Caki2 (cell line): Measurements from ENCODE around the gene EAF1. TPM values are rescaled to one million over a fixed set of nuclear protein-coding genes. Genes with fewer than 3 reads are reported as not detected.
"Not testable (repeated sequence)": the region's sequence is repeated elsewhere in the genome, so short reads cannot be mapped to it uniquely, and the experiment has no call there.

ENCODE experiments used
- DNase-seq: peaks from one replicate; pipeline ENCODE4 v3.0.0-alpha.2; 2015; ENCODE audit warnings: low read depth
- in situ Hi-C: cut with HindIII; loops from 2 replicates; pipeline ENCODE4 v1.10.0; 2016; ENCODE audit warnings: low sequenced_read_pairs, low pct_unique_long_range_greater_than_20kb, mixed read lengths
- total RNA-seq: library from RNA; depleted of rRNA; stranded (reverse); fragments of >200 nt; shearing (Covaris generic); gene quantifications from 2 replicates; pipeline ENCODE4 v1.2.3, GENCODE V29; 2014; ENCODE audit warnings: low replicate concordance

Gene EAF1
- total RNA-seq, 1 experiment from 2014 or later: 8.1 TPM

DNA sequence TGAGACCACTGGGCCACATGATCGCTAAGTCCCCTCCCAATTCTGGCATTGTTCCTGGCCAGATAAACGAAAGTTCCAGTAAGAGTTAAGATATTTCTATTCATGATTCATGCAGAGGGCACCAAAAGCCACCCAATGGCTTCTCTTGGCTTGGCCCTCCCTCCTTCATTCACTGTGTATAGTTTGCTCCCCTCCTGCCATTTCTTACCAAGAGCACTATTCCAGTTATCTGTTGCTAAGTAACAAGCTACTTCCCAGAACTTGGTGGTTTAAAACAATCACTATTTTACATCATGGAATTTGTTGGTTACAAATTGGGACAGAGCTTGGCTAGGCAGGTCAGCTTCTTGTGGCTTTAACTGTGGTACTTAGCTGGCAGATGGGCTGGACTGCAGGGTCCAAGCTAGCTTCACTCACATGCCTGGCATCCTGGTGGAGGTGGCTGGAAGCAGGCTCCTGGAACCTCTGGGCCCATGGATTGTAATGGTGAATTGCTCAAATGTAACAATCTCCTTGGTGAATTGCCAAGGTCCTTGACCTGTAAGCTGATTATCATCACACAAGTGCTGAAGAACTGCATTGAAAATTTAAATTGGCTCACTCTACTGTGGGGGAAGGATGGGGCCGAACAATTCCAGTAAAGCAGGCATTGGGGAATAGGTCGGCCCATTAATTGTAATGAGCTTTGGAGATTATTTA is 16.6 kb downstream of the EAF1 start:
- in situ Hi-C loops: no loop called here
- no peak for DNase-seq

DNA sequence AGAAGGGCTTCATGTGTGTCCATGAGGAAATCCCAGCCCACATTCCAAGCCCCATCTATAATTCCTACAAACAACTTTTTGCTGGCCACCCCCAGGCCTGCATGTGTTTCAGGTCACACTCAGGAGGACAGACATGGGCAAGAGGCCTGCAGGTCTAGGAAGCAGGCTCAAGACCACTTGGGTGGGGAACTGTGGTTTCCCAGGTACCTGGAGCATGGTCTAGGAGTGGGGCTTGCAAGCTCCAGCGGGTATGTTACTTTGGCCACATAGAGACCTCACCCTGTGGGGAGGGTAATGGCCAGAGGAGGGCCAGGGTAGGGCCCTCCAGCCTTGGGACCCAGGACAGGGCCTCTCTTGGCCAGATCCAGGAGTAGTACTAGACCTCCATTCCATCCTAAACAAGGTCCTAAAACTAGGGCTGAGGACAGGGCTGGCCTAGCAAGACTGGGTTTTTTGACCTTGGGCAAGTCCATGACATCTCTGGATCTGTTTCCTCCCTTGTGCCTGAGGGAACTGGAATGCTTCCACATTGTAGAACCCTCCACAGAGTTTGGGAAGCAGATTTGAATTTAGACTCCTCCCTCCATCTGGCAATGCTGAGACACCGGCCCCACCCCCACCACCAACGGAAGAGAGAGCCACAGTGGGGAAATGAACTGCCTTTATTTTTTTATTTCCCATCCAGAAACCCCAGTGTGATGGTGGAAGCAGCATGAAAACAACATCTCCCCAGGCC is 22.3 kb downstream of the EAF1 start:
- no peak for DNase-seq
- in situ Hi-C loops: no loop called here

DNA sequence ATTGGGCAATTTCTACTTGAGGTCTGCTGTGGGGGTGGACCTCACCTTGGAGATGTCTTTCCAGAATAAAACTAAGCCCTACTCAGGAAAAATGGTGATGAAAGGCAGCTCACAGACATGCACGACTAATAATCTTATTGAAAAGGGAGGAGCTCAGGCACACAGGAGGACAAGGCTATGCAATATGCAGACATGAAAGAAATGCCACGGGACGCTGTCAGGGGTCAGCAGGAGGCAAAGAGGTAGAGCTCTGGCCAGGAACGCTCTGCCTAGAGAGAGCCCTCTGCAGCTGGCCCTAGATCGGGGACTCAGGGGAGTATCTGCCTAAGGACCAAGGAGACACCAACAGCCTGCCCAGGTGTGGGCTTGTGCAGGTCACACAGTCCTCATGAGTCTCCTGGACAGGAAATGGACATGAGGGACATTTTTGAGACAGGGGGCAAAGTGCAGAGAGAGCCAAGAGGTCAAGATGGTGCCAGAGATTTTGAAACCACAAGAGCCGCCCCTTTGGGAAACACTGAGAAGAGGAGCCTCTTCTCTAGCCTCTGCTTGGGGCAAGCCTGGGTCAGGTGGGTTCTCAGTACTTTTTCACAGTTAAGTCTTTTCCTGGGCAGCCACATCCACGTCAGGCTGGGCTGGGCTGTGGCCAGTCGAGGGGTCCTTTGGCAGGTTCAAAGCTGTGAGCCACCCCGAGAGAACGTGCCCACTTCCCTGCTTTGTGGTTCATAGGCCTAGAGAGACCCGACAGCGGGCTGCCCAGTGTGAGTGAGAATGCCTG is 23.2 kb downstream of the EAF1 start:
- DNase-seq: no peak
- in situ Hi-C loops: no loop called here

DNA sequence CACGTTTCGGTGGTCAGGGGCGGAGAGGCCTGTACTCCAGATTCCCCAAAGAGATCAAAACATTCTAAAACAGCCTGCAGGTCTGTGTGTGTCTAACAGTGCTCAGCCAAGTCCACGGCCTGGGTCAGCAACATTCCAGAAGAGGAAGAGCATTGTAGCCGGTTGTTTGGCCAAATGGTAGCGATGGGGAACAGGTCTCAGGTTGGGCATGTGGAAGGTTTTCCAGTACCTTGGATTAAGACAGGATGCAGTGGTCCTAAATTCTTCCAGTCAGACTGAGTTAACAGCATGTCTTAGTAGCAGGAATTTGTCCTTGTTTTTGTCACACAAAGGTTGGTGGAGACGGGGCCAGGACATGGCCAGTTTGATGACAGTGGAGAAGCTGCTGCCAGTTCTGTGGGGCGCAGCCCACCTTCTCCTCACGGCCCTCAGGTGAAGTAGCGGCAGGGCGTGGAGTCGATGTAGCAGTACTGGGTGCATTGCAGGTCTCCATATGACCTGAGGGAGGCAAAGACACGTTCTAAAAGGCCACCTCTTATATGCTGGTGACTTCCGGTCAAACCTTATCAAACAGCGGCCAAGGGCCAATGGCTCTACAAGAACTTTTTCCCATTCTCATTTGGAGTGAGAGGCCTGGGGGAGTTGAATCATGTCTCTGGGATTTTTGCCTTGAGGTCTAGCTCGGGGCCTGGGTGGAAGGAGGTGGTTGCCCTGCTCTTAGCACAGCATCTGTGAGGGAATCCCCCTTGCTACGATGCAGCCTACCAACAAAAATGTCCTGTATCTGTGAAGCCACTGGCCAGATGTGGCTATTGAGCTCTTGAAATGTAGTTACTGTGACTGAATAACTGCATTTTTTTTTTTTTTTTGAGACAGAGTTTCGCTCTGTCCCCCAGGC is 24.1 kb downstream of the EAF1 start:
- no peak for DNase-seq
- in situ Hi-C loops: no loop called here

- DNase-seq: no peak
- in situ Hi-C loops: no loop called here
These were observed 24.8 kb downstream of the EAF1 start for GRCh38 chr3:15452156-15452555.

GRCh38 chr3:15452961-15453360 is 25.6 kb downstream of the EAF1 start:
- in situ Hi-C loops: no loop called here

GRCh38 chr3:15453501-15453900 is 26.1 kb downstream of the EAF1 start:
- in situ Hi-C loops: no loop called here
- no peak for DNase-seq

More at GRCh38 chr3:15452961-15453360, 25.6 kb downstream of the EAF1 start:
- no peak for DNase-seq

- in situ Hi-C loops: no loop called here
- no peak for DNase-seq
These were observed 26.7 kb downstream of the EAF1 start for GRCh38 chr3:15453991-15454625.

DNA sequence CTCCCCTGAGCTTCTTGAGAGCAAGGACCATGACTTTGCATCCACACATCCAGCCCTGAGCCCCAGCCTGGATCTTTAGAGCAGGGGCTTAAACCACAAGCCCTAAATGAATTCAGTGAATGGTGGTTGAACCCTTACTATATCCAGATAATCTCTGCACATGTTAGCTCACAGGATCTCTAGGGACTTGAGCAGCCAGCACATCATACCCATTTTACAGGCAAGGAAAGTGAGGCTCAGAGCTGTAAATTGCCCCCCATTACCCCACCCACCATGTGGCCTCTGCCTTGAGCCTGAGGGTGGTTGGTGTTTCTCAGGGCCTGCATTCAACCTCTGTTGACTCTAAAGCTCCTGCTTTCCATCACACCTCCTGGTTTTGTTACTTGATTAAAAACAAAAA is 27.6 kb downstream of the EAF1 start:
- in situ Hi-C loops: no loop called here

DNA sequence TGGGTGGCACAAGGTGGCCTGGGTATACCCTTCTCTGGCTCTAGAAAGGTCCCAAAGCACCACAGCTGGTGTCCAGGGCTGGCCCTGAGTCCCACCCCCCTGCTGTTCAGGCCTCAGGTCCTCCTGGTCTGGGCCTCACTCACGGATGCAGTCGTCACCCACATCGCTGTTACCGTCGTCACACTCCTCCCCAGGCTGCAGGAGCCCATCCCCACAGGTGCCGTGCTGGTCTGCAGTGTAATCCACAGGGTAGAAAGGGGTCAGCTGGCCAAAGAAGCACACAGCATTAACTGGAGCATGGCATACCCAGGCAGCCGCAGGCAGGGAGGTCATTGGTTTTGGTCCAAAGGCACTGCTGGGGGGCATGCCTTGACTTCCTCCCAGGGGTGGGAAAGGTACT is 28.4 kb downstream of the EAF1 start:
- DNase-seq: no peak
- in situ Hi-C loops: no loop called here

More for the DNA sequence above, 27.6 kb downstream of the EAF1 start:
- no peak for DNase-seq

- in situ Hi-C loops: no loop called here
- no peak for DNase-seq
These were observed 28.9 kb downstream of the EAF1 start for GRCh38 chr3:15456321-15456720.

GRCh38 chr3:15456915-15457314 is 29.5 kb downstream of the EAF1 start:
- DNase-seq, in situ Hi-C loops: not testable (repeated sequence)

DNA sequence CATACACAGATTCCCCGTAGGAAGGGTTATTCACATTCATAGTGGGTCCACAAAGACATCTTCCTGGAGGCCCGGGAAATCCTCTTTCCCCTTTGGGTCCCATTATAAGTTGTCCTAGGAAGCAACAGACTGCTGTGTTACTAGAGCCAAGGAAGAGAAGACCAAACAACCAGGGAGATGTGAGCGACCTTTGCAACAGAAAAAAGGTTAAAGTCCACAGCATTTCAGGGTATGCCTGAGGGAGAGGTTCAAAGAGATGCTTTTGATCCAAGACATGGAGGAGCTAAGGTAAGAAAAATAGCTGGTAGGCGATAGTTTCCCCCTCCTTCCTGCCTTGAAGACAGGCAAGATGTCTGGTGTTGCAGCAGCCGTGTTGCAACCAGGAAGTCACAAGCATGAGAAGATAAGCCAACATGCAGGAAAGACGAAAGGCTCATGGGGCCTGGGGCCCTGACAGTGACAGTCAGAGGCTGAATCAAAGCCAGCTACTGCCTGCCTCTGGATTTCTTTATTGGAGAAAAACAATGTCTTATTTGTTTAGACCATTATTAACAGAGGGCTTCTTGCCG is 30.9 kb downstream of the EAF1 start:
- in situ Hi-C loops: no loop called here
- no peak for DNase-seq

DNA sequence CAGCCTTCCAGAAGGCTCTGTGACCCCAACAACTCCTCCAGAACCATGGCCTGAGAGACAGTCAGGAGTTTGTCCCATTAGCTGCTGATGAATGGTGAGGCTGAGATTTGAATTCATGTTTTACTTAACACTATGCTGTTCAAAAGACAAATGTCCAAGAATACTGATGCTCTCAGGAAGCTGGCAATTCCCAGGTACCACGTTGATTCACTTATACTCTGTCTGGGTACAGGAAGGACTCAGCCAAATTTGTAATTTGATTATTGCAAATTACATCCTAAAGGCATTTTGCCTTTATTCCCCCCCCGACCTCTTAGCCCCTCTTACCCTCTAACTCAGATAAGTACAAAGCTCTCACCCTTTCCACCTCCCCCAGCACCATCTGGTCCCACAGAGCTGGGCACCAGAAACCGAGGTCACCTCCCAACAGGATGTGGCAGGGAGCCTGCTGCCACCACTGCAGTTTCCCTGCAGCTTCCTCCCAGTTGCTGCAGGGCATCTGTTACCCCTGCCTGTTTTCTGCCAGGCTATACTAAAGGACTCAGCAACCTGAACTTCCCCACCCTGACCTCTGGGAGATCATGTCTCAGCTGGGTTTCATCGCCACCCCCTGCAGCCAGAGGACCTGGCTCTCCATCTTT is 33.6 kb downstream of the EAF1 start:
- in situ Hi-C loops: no loop called here
- no peak for DNase-seq

GRCh38 chr3:15462451-15462850 is 35.1 kb downstream of the EAF1 start:
- DNase-seq: no peak
- in situ Hi-C loops: no loop called here

DNA sequence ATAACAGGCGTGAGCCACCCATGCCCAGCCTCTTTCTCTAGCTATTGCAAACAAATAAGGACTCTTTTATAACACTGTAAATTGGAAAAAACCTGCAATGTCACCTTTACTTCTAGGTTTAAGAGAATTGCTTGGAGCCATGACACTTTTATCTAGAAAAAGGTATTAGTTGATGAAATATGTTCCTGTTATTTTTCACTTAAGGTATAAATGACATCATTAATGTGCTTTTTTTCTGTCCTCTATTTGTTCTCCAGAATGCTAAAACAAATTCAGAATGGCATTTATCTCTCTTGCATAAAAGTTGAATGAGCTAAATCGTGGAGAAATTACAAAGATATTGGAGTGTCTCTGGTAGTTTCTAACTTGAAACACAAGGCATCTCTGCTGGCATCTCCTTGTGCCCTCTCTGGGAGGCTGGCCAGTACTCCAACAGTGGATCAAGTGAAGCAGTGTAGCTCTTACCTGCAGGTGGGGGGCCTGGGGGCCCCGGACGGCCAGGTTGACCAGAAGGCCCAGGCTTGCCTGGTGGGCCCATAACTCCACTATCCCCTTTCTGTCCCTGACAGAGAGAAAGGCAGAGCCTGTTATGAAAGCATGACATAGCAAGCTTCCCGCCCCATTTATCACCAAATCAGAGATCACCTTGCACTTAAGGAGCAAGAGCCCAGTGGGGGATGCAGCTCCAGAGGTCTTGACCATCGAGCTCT is 38.6 kb downstream of the EAF1 start:
- in situ Hi-C loops: no loop called here
- DNase-seq: no peak
